Measurements from ENCODE around the gene TIMP3.

Gene TIMP3

GRCh38 chr22:32801537-32802236, at the start of gene TIMP3:
Gene TIMP3, plus strand, starts transcription at chr22:32801705. Its CDS starts 297 bp downstream, at chr22:32802002.
- CTCF ChIA-PET, result interaction anchor here (0.6 to 11.0 kb wide), 6 partner anchors 142 to 391 kb away, joined by 3 to 238 read pairs (median 3); no protein-coding TSS in a partner anchor
- Histone ChIP-seq H3K27ac (ENCODE audit: extremely low read depth, low read depth, low read length) (peak within 1 kb of the TSS; percentile 65; the same call in 1 of the 2 replicates), H3K9me3 (ENCODE audit: control insufficient read depth, insufficient read depth, low read depth, low read length) (no peaks in the 10 kb centered on the region), H3K4me3 (ENCODE audit: low read depth, low read length) (peak within 1 kb of the TSS; percentile 66), H3K4me1 (ENCODE audit: control insufficient read depth, insufficient read depth, low read length) (peaks cover 19% of the 10 kb centered on the region), H3K36me3 (ENCODE audit: control insufficient read depth in 2 of 2, insufficient read depth in 1 of 2, low read length in 2 of 2) (no peaks in the 10 kb centered on the region)
- POLR2A ChIA-PET, result interaction anchor here (0.5 to 1.6 kb wide), 15 partner anchors 9 to 327 kb away, joined by 3 to 10 read pairs (median 5); partner anchors contain the start of gene FBXO7
- peak; percentile 43; the same call in 1 of the 2 replicates for TF ChIP-seq GLIS1 (tag by site-specific recombination; IDR thresholded peaks at IDR 0.05)
- TF ChIP-seq ZNF169 (tag by site-specific recombination; IDR thresholded peaks at IDR 0.05), result no peak
- TF ChIP-seq ZNF561 (tag by site-specific recombination; IDR thresholded peaks at IDR 0.05; ENCODE audit: borderline replicate concordance), result peak; percentile 30; the same call in 1 of the 2 replicates
- TF ChIP-seq ZNF660 (tag by site-specific recombination; IDR thresholded peaks at IDR 0.05), result 0 out of 2 replicates have a peak, but pooled peaks have one; percentile 45
- TF ChIP-seq ZBTB7A (tag by site-specific recombination; IDR thresholded peaks at IDR 0.05; ENCODE audit: low read depth), result no peak
- TF ChIP-seq KLF8 (tag by site-specific recombination; IDR thresholded peaks at IDR 0.05), result peak; percentile 26; the same call in 1 of the 2 replicates
- TF ChIP-seq HIC1 (tag by site-specific recombination; IDR thresholded peaks at IDR 0.05), result peak; percentile 26; the same call in 1 of the 2 replicates
- peak; percentile 78 for TF ChIP-seq KLF9 (tag by site-specific recombination; IDR thresholded peaks at IDR 0.05; ENCODE audit: low read depth)
- peak; percentile 70; the same call in 1 of the 2 replicates for TF ChIP-seq PATZ1 (tag by site-specific recombination; IDR thresholded peaks at IDR 0.05)
- 0 out of 2 replicates have a peak, but pooled peaks have one; percentile 35 for TF ChIP-seq ZNF677 (tag by site-specific recombination; IDR thresholded peaks at IDR 0.05)
- peak; percentile 63 for TF ChIP-seq GLIS2 (tag by site-specific recombination; IDR thresholded peaks at IDR 0.05)
- TF ChIP-seq KLF1 (tag by site-specific recombination; IDR thresholded peaks at IDR 0.05), result 0 out of 2 replicates have a peak, but pooled peaks have one; percentile 3
- TF ChIP-seq PBX3 (CRISPR knock-in tag; IDR thresholded peaks at IDR 0.05), result 0 out of 2 replicates have a peak, but pooled peaks have one; percentile 32
- peak; percentile 80 for TF ChIP-seq SP2 (tag by site-specific recombination; IDR thresholded peaks at IDR 0.05)
- no peak for TF ChIP-seq ZSCAN23 (tag by site-specific recombination; IDR thresholded peaks at IDR 0.05)
- TF ChIP-seq ZNF362 (tag by site-specific recombination; IDR thresholded peaks at IDR 0.05), result no peak
- TF ChIP-seq ZNF157 (tag by site-specific recombination; IDR thresholded peaks at IDR 0.05), result no peak
- TF ChIP-seq KLF10 (tag by site-specific recombination; IDR thresholded peaks at IDR 0.05), result peak; percentile 90
- peak; percentile 29; the same call in 1 of the 2 replicates for TF ChIP-seq ZBTB48 (tag by site-specific recombination; IDR thresholded peaks at IDR 0.05)
- no peak for TF ChIP-seq ZNF404 (tag by site-specific recombination; IDR thresholded peaks at IDR 0.05)
- peak; percentile 53 for TF ChIP-seq ZBTB26 (tag by site-specific recombination; optimal IDR thresholded peaks at IDR 0.05)
- peak; percentile 58; the same call in 1 of the 2 replicates for TF ChIP-seq ATF2 (tag by site-specific recombination; IDR thresholded peaks at IDR 0.05; ENCODE audit: low read depth)
- no peak for TF ChIP-seq MYNN (tag by site-specific recombination; IDR thresholded peaks at IDR 0.05; ENCODE audit: borderline replicate concordance)
- TF ChIP-seq SP3 (tag by site-specific recombination; IDR thresholded peaks at IDR 0.05), result peak; percentile 74
- TF ChIP-seq ZNF394 (tag by site-specific recombination; IDR thresholded peaks at IDR 0.05; ENCODE audit: borderline replicate concordance), result peak; percentile 48; the same call in 1 of the 2 replicates
- TF ChIP-seq ZFHX2 (tag by site-specific recombination; conservative IDR thresholded peaks at IDR 0.05), result peak; percentile 5
- 0 out of 2 replicates have a peak, but pooled peaks have one; percentile 7 for TF ChIP-seq EGR2 (tag by site-specific recombination; IDR thresholded peaks at IDR 0.05; ENCODE audit: low read depth)
- peak; percentile 38; the same call in 1 of the 2 replicates for TF ChIP-seq ZSCAN30 (tag by site-specific recombination; IDR thresholded peaks at IDR 0.05)

Data from HEK293 (cell line).